HL-60 (cell line): ENCODE measurements around the gene OTOS.

Experiments
- DNase-seq, 2 experiments: peaks; one replicate each; pipeline ENCODE4 v3.0.0-alpha.2; 2010 to 2020; ENCODE audit warnings: low read depth in 1 of 2, low spot score in 1 of 2
- H3K27ac ChIP-seq: fragments of 250-450 bp; sonication (Bioruptor Pico); replicated peaks from 2 replicates; pipeline ENCODE4 v1.5.1; 2020; ENCODE audit warnings: mild to moderate bottlenecking, moderate library complexity
- H3K27me3 ChIP-seq: fragments of 250-450 bp; sonication (Bioruptor Pico); 2 replicates; pipeline ENCODE4 v1.5.1; 2021; ENCODE audit warnings: mild to moderate bottlenecking, moderate library complexity; ENCODE audit not compliant: insufficient read depth, poor library complexity, severe bottlenecking
- H3K4me3 ChIP-seq: replicated peaks from 2 replicates; pipeline ENCODE4 v1.5.1; 2011; ENCODE audit warnings: mild to moderate bottlenecking, control low read depth, low read length; ENCODE audit not compliant: insufficient read depth
- CTCF ChIP-seq: IDR thresholded peaks from one replicate; pipeline ENCODE4 v1.5.1; 2011; ENCODE audit warnings: low read length, control low read depth, inconsistent platforms; ENCODE audit not compliant: insufficient read depth
- GABPA ChIP-seq: IDR thresholded peaks from 2 replicates; pipeline ENCODE4 v1.6.1; 2012; ENCODE audit warnings: low read depth
- POLR2AphosphoS5 ChIP-seq: IDR thresholded peaks from 2 replicates; pipeline ENCODE4 v1.6.1; 2012; ENCODE audit warnings: low read depth
- REST ChIP-seq: IDR thresholded peaks from 2 replicates; pipeline ENCODE4 v1.6.1; 2012; ENCODE audit warnings: low read depth; ENCODE audit not compliant: insufficient replicate concordance
- SPI1 ChIP-seq: IDR thresholded peaks from 2 replicates; pipeline ENCODE4 v1.6.1; 2012; ENCODE audit warnings: low read depth, mild to moderate bottlenecking, borderline replicate concordance

Gene OTOS

DNA sequence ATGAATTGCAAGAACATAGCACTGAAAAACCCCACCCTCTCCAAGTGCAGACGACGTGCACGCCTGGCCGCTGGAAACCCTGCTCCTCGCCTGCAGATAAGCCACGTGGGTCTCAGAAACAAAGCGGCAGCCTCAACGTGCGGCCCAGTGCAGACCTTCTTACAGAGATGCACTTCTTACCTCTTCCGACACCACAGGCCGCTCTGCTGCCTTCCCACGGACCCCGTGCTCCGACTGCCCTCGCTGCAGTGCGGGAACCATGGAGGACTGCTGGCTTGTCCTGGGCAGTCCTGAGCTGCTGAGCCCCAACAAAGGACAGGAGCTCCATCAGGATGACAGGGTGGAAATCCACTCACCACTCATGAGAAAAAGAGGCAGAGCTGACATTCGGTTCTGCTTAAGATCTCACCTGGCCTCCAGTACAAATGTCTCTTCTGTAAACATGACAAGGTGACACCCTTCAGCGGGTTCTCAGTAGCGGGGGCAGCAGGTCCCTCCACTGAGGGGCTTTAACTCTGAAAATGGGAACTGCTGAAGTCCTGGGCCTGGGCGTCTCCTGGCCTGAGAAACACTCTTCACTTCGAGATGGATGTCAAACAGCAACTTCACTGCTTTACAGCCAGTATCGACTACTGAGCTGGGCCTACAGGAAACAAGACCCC, 10.6 kb downstream of the OTOS start:
- H3K4me3 ChIP-seq = no peak overlapping the region
- no peak for DNase-seq
- no peak overlapping the region for H3K27ac ChIP-seq
- no peaks in the 10 kb centered on the region for H3K27me3 ChIP-seq
- TF ChIP-seq CTCF = no peak
- TF ChIP-seq POLR2AphosphoS5 = no peak
- no peak for TF ChIP-seq GABPA
- TF ChIP-seq REST = no peak
- no peak for TF ChIP-seq SPI1

- H3K27ac ChIP-seq = no peak overlapping the region
These were observed 11.1 kb downstream of the OTOS start for GRCh38 chr2:240129311-240129710.

More at GRCh38 chr2:240129311-240129710, 11.1 kb downstream of the OTOS start:
- TF ChIP-seq REST (no peak), CTCF (no peak), SPI1 (no peak), POLR2AphosphoS5 (no peak), GABPA (no peak)
- Histone ChIP-seq H3K27me3 (no peaks in the 10 kb centered on the region), H3K4me3 (no peak overlapping the region)
- no peak for DNase-seq
